Tibial nerve (tissue), 4 donors: Measurements from ENCODE around the gene CEMIP2.

Experiments
- CTCF ChIP-seq, 5 experiments: fragments of 200-600 bp in 3 of 5; fragments of 450-650 bp in 2 of 5; sonication (generic) in 3 of 5; IDR thresholded peaks; one replicate each; pipeline ENCODE4 v1.5.1; 2016 to 2019; ENCODE audit warnings: antibody characterized with exemption in 5 of 5, mild to moderate bottlenecking in 3 of 5, moderate library complexity in 2 of 5
- EP300 ChIP-seq, 2 donors: sonication (generic); formaldehyde crosslinking; IDR thresholded peaks; one replicate each; pipeline ENCODE4 v1.6.1; 2017; ENCODE audit warnings: antibody characterized with exemption in 2 of 2, mild to moderate bottlenecking in 1 of 2

- TF ChIP-seq CTCF (IDR thresholded peaks at IDR 0.05) (no peak), EP300 (IDR thresholded peaks at IDR 0.05) (no peak)
Measured at GRCh38 chr9:71764891-71765290, 3.4 kb downstream of the CEMIP2 start.
